Psoas muscle (tissue), 8 donors: ENCODE results near the gene PLEKHN1. TPM values are rescaled to one million over a fixed set of nuclear protein-coding genes. Genes with fewer than 3 reads are reported as not detected.

Experiments
- ATAC-seq, 4 donors: fragments of 200-7000 bp; cut with Tn5 transposase; one replicate each; pipeline ENCODE4 v1.9.1; 2020; ENCODE audit warnings: moderate library complexity in 3 of 4, mild to moderate bottlenecking in 2 of 4
- DNase-seq, 2 donors: peaks; one replicate each; pipeline ENCODE4 v3.0.0-alpha.2; 2020
- H3K27ac ChIP-seq: fragments of 200-600 bp; one replicate; pipeline ENCODE4 v1.8.0; 2022
- H3K27me3 ChIP-seq, 3 donors: fragments of 200-600 bp in 1 of 3; one replicate each; pipeline versions ENCODE4 v1.6.1 to v1.8.0; 2013 to 2022; ENCODE audit warnings: low read length in 2 of 3, mild to moderate bottlenecking in 2 of 3, moderate library complexity in 1 of 3; ENCODE audit not compliant: insufficient read depth in 3 of 3
- H3K36me3 ChIP-seq, 2 donors: fragments of 200-600 bp in 1 of 2; one replicate each; pipeline versions ENCODE4 v1.6.1 to v1.8.0; 2013 to 2022; ENCODE audit warnings: low read depth in 1 of 2, mild to moderate bottlenecking in 1 of 2, moderate library complexity in 1 of 2; ENCODE audit not compliant: insufficient read depth in 1 of 2
- H3K4me1 ChIP-seq: fragments of 200-600 bp; one replicate; pipeline ENCODE4 v1.8.0; 2022
- H3K4me3 ChIP-seq: fragments of 200-600 bp; one replicate; pipeline ENCODE4 v1.8.0; 2022; ENCODE audit warnings: mild to moderate bottlenecking
- H3K9me3 ChIP-seq: fragments of 200-600 bp; one replicate; pipeline ENCODE4 v1.8.0; 2022
- CTCF ChIP-seq: fragments of 200-600 bp; IDR thresholded peaks from one replicate; pipeline ENCODE4 v1.8.0; 2022; ENCODE audit warnings: antibody characterized with exemption
- WGBS, 3 donors: extraction: QIAGEN DNeasy Blood & Tissue Kit; methylation state at CpG; one replicate each; pipeline versions ENCODE4 v1.1.6 to v1.1.7; 2013; 5-methylcytosine and 5-hydroxymethylcytosine counted together
- intact Hi-C, 2 donors: fragments of 100-400 bp; cut with DNase I; formaldehyde crosslinking; loops; one replicate each; pipeline versions ENCODE4 v1.11.0 to v1.14.2; 2022
- polyA plus RNA-seq, 3 donors: library from polyadenylated mRNA; stranded (reverse); fragments of 200-250 nt; gene quantifications; one replicate each; pipeline ENCODE4 v1.2.3, GENCODE V29; 2013
- total RNA-seq, 4 donors: library from RNA; stranded (reverse); fragmentation: NEBNext Ultra II Directional in 2 of 4; extraction: Animal tissue kit (Norgen Biotek cat#: 25700) in 2 of 4; gene quantifications; one replicate each; pipeline versions ENCODE4 v1.2.1 to v1.2.4, GENCODE V29; 2021 to 2023
- donor health status: healthy with polysubstance abuse.
- donor health status: DM: no; HTN: no; CAD: no; lungs with moderate emphysema.
- donor health status: Bipolar disorder and iron deficiency.
- donor health status: healthy.
- donor health status: DM: yes; HTN: yes; CAD: no.
- donor health status: DM: no; HTN: no; CAD: no.
- donor health status: DM: no; HTN: no; CAD: no.
- donor health status: DM: yes; HTN: yes; CAD: no.

The PLEKHN1 gene
- total and polyA plus RNA-seq, 7 donors, result 0.03 TPM; not detected in 6

- TF ChIP-seq CTCF, result no peak
- Histone ChIP-seq H3K4me1 (peaks cover 5% of the 10 kb centered on the region), H3K9me3 (no peaks in the 10 kb centered on the region), H3K4me3 (no peak overlapping the region), H3K27me3 (peaks cover 0 to 15% (median 1%) of the 10 kb centered on the region in 3 donors), H3K36me3 (no peaks in the 10 kb centered on the region), H3K27ac (no peak overlapping the region)
- 41 to 52% (median 42%) methylated on average over 27 to 28 of the region's 28 CpGs for WGBS, 3 donors
- ATAC-seq (peak in 3 of 4 donors; percentile 17 to 29 (median 20)), DNase-seq (peak in 1 of 2 donors; percentile 64)
- intact Hi-C loops, result no loop called here
Observed at GRCh38 chr1:973459-974292, 7.4 kb downstream of the PLEKHN1 start.

GRCh38 chr1:974293-974640 lies 8.0 kb downstream of the PLEKHN1 start:
- WGBS, 3 donors, result 51 to 53% (median 52%) methylated on average over 10 to 11 of the region's 11 CpGs
- peaks cover 0 to 14% (median 0%) of the 10 kb centered on the region in 3 donors for H3K27me3 ChIP-seq
- intact Hi-C loops, result no loop called here

GRCh38 chr1:974687-975328 lies 8.5 kb downstream of the PLEKHN1 start:
- no peaks in the 10 kb centered on the region for H3K36me3 ChIP-seq
- DNase-seq (peak in 1 of 2 donors; percentile 61), ATAC-seq (peak in 1 of 4 donors; percentile 1)
- H3K9me3 ChIP-seq, result no peaks in the 10 kb centered on the region
- peaks cover 0 to 14% (median 0%) of the 10 kb centered on the region in 3 donors for H3K27me3 ChIP-seq
- TF ChIP-seq CTCF, result no peak
- peaks cover 16% of the 10 kb centered on the region for H3K4me1 ChIP-seq
- intact Hi-C loops, result loop anchor here in 1 of 2 donors (5.0 kb wide), 1 partner anchor 73 kb away; no protein-coding TSS in a partner anchor
- no peak overlapping the region for H3K27ac ChIP-seq
- H3K4me3 ChIP-seq, result no peak overlapping the region
- 29 to 46% (median 30%) methylated on average over 16 to 17 of the region's 17 CpGs for WGBS, 3 donors

More at GRCh38 chr1:974293-974640, 8.0 kb downstream of the PLEKHN1 start:
- H3K36me3 ChIP-seq, result no peaks in the 10 kb centered on the region
- TF ChIP-seq CTCF, result no peak
- ATAC-seq (peak in 3 of 4 donors; percentile 3 to 8 (median 6)), DNase-seq (no peak)
- no peak overlapping the region for H3K27ac ChIP-seq
- no peaks in the 10 kb centered on the region for H3K9me3 ChIP-seq
- H3K4me1 ChIP-seq, result peaks cover 11% of the 10 kb centered on the region
- no peak overlapping the region for H3K4me3 ChIP-seq

- ATAC-seq (no peak), DNase-seq (no peak)
- intact Hi-C loops, result loop anchor here in 1 of 2 donors (5.0 kb wide), 1 partner anchor 73 kb away; no protein-coding TSS in a partner anchor
- Histone ChIP-seq H3K9me3 (no peaks in the 10 kb centered on the region), H3K4me3 (no peak overlapping the region), H3K27me3 (peaks cover 0 to 10% (median 0%) of the 10 kb centered on the region in 3 donors), H3K36me3 (no peaks in the 10 kb centered on the region), H3K4me1 (peaks cover 22% of the 10 kb centered on the region), H3K27ac (no peak overlapping the region)
- WGBS, 3 donors, result 51 to 61% (median 61%) methylated on average over 8 to 9 of the region's 9 CpGs
- TF ChIP-seq CTCF, result no peak
Observed at GRCh38 chr1:975365-975764, 9.1 kb downstream of the PLEKHN1 start.
